HFF-Myc (cell line): ENCODE results near the gene CBY2.

Experiments
- DNase-seq: peaks from one replicate; pipeline ENCODE4 v3.0.0-alpha.2; 2011; ENCODE audit warnings: low read depth; ENCODE audit errors: extremely low read depth
- H3K4me3 ChIP-seq: replicated peaks from 2 replicates; pipeline ENCODE4 v1.5.1; 2011; ENCODE audit warnings: low read depth, mild to moderate bottlenecking, control low read depth, low read length
- TF ChIP-seq, protein P1 (sequence below): IDR thresholded peaks from 2 replicates; pipeline ENCODE4 v1.5.1; 2012; ENCODE audit warnings: mild to moderate bottlenecking, low read depth, low read length, control low read depth; ENCODE audit errors: missing control alignments

CBY2 gene

DNA sequence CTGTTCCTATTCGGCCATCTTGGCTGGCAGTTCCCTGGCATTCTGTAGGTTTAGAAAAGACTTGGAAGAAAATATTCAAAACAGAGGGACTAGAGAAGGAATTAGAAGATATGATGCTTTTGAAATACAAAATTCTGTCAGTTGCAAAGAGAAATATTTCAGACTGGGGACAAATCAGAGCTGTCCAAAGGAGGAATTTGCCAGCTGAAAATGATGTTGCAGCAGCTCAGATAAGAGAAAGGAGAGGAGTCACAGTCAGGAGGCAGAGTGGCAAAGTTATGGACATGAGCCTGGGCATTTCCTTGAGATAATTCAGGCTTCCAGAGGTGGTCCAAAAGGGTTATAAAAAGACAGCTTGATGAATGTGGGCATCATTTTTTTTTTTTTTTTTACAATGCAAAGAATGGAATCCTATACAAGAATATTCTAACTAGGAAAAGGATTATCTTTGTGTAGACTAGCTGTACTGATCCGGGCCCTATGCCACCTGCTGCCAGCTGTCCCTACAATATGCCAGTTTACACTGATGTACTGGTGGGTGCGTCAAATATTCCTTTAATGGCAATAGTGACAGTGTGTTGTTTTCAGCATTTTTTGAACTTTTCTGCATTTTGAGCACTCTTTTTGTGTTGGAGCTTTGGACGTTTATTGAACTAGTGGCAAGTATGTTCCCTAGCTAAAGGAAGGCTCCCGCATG is 31.8 kb upstream of the CBY2 start:
- no peak overlapping the region for H3K4me3 ChIP-seq
- TF ChIP-seq, protein P1, sequence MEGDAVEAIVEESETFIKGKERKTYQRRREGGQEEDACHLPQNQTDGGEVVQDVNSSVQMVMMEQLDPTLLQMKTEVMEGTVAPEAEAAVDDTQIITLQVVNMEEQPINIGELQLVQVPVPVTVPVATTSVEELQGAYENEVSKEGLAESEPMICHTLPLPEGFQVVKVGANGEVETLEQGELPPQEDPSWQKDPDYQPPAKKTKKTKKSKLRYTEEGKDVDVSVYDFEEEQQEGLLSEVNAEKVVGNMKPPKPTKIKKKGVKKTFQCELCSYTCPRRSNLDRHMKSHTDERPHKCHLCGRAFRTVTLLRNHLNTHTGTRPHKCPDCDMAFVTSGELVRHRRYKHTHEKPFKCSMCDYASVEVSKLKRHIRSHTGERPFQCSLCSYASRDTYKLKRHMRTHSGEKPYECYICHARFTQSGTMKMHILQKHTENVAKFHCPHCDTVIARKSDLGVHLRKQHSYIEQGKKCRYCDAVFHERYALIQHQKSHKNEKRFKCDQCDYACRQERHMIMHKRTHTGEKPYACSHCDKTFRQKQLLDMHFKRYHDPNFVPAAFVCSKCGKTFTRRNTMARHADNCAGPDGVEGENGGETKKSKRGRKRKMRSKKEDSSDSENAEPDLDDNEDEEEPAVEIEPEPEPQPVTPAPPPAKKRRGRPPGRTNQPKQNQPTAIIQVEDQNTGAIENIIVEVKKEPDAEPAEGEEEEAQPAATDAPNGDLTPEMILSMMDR, result no peak
- no peak for DNase-seq

DNA sequence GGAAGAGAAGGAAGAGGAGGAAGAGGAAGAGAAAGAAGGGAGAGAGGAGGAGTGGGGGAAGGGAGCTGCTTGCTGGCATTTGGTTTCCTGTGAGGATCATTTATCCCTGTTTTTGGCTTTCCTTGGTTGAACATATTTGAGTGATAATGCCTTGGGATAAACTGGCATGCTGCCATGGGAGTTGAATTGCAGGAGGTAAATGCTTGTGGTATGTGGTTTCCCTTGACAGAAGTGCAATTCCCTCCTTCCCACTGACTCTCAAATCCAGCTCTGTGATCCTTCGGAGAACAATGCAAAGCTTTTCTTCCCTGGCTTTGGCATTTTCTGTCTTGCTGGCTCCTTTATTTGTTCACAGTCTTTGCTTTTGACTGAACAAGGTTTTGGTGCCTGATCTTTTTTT is 27.2 kb upstream of the CBY2 start:
- H3K4me3 ChIP-seq, result no peak overlapping the region
- TF ChIP-seq, protein P1, result no peak
- peak; percentile 66 for DNase-seq

DNA sequence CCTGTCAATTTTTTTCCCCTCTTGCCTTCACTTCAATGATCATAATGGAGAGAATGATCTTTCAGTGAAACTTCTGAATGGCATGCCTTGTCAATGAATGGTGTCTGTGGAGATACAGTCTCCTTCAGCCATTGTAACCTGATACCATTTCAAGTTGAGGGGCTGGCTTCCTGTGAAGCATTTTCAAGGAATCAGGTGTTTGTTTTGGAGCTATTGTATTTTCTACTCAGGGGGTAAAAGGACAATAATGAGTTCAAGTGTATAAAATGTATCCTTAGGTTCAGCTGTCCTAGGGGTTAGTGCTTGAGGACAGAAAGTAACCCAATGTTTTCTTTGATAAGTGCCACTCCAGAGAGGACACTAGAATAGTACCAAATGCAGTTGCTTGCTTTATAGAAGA is 23.8 kb upstream of the CBY2 start:
- no peak for DNase-seq
- TF ChIP-seq, protein P1, result no peak
- H3K4me3 ChIP-seq, result no peak overlapping the region

DNA sequence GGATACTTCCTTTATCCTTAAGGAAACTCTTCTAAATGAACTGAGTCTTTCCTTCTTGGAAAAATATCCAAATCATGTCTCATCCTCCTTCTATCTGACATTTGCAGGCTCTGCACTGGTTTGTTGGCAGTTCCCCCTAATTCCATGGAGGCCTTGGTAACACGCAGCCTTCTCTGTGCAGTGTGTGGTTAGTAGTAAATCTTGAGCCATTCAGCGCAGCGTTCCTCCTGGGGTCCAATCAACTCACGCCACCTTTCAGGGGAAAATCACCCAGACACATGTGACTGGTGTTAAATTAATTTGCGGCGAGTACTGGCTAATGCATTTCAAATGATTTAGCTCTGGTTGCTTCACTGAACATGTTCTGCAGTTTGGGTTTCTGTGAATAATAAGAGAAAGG is 21.0 kb upstream of the CBY2 start:
- TF ChIP-seq, protein P1, result no peak
- no peak for DNase-seq
- no peak overlapping the region for H3K4me3 ChIP-seq

DNA sequence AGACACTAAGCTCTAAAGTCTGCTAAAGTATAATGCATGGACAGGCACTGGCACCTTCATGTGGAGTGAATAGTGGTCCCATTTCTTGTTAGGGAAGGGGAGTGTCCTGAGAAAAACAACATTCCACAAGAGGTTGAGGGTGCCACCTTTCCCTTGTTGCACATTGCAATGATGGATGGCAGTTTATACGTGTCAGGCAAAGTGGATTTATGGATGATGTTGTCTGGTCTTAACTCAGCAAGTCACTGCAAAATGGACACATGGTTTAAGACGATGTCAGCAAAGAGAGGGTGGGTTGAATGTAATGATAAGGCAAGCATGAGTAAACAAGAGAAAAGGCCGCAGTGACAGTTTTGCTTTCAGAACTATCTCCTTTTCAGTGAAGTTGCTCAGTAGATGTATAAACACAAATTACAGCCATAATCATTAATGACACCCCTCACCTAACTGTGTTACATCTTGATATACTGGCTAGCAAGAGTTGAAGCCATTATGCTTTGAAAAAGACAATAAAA is 19.6 kb upstream of the CBY2 start:
- no peak overlapping the region for H3K4me3 ChIP-seq
- DNase-seq, result no peak
- TF ChIP-seq, protein P1, result no peak

DNA sequence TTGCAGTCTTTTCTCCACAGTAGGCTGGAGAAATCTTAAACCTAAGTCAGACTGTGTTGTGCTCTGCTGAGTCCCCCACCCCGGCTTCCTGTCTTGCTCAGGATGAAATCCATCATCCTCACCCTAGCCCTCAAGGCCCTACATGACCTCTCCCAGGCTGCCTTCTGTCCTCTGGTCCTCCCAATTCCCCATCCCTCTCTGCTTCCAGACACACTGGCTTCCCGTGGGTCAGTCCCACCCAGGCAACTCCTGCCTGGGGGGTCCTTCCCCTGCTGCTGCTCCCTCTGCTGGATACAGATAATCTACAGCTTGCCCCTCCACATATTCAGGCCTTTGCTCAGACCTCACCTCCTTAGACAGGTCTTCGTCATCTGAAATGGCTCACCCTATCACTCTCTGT is 18.4 kb upstream of the CBY2 start:
- TF ChIP-seq, protein P1, result peak; percentile 34
- DNase-seq, result no peak

DNA sequence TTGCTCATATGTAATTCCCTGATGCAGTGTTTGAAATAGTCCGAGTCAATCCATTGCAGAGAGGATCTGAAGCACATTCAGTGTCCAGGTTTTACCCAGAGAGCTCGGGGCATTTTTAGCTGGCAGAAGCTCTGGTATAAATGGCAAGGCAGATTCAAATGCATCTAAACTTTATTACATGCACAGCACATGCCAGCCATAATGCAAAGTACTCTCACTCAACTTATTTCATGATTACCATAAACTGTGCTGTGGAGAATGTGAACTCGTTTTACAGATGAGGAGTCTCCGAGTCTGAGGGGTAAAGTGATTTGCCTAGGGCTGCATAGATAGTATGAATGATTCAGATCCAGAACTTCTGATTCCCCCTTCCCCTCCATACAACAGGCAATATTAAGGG is 13.5 kb upstream of the CBY2 start:
- no peak overlapping the region for H3K4me3 ChIP-seq
- TF ChIP-seq, protein P1, result no peak
- DNase-seq, result no peak

More for the DNA sequence above, 18.4 kb upstream of the CBY2 start:
- H3K4me3 ChIP-seq, result no peak overlapping the region
